HepG2 (cell line): Measurements from ENCODE around the gene ERBB3. TPM values are rescaled to one million over a fixed set of nuclear protein-coding genes. Genes with fewer than 3 reads are reported as not detected.

Experiments
- CHD4 ChIP-seq: fragments of 200-600 bp; sonication (generic); IDR thresholded peaks from 2 replicates; pipeline ENCODE4 v1.7.0; 2017; ENCODE audit warnings: mild to moderate bottlenecking, low read length, borderline replicate concordance
- ERF ChIP-seq: IDR thresholded peaks from 2 replicates; pipeline ENCODE4 v1.6.1; 2018; ENCODE audit warnings: missing biosample characterization, missing genetic modification reagents
- HNF4A ChIP-seq: sonication (generic); formaldehyde crosslinking; IDR thresholded peaks from 2 replicates; pipeline ENCODE4 v1.4.0; 2020; ENCODE audit warnings: missing genetic modification reagents
- SIX4 ChIP-seq: sonication (generic); formaldehyde crosslinking; IDR thresholded peaks from 2 replicates; pipeline ENCODE4 v1.4.0; 2020; ENCODE audit warnings: missing genetic modification reagents
- TFDP2 ChIP-seq: sonication (generic); formaldehyde crosslinking; IDR thresholded peaks from 2 replicates; pipeline ENCODE4 v1.4.0; 2020; ENCODE audit warnings: missing genetic modification reagents
- ZBTB14 ChIP-seq: sonication (generic); formaldehyde crosslinking; IDR thresholded peaks from 2 replicates; pipeline ENCODE4 v1.4.0; 2020; ENCODE audit warnings: missing genetic modification reagents
- ZNF180 ChIP-seq: sonication (generic); formaldehyde crosslinking; IDR thresholded peaks from 2 replicates; pipeline ENCODE4 v1.4.0; 2020; ENCODE audit warnings: low read depth, missing genetic modification reagents, borderline replicate concordance
- ZNF333 ChIP-seq: sonication (generic); formaldehyde crosslinking; IDR thresholded peaks from 2 replicates; pipeline ENCODE4 v1.4.0; 2020; ENCODE audit warnings: mild to moderate bottlenecking, missing genetic modification reagents, borderline replicate concordance
- ZNF350 ChIP-seq: sonication (generic); formaldehyde crosslinking; IDR thresholded peaks from 2 replicates; pipeline ENCODE4 v1.4.0; 2020; ENCODE audit warnings: mild to moderate bottlenecking, low read depth, missing genetic modification reagents, borderline replicate concordance
- ZNF446 ChIP-seq: sonication (generic); formaldehyde crosslinking; IDR thresholded peaks from 2 replicates; pipeline ENCODE4 v1.5.0; 2020; ENCODE audit warnings: mild to moderate bottlenecking, missing genetic modification reagents
- ZNF547 ChIP-seq: sonication (generic); formaldehyde crosslinking; IDR thresholded peaks from 2 replicates; pipeline ENCODE4 v1.5.1; 2020; ENCODE audit warnings: mild to moderate bottlenecking, missing genetic modification reagents
- ZNF660 ChIP-seq: sonication (generic); formaldehyde crosslinking; IDR thresholded peaks from 2 replicates; pipeline ENCODE4 v1.5.1; 2020; ENCODE audit warnings: mild to moderate bottlenecking, low read depth, missing genetic modification reagents, borderline replicate concordance
- ZNF672 ChIP-seq: sonication (generic); formaldehyde crosslinking; IDR thresholded peaks from 2 replicates; pipeline ENCODE4 v1.8.1; 2022; ENCODE audit warnings: missing genetic modification reagents
- ZNF777 ChIP-seq: sonication (generic); formaldehyde crosslinking; IDR thresholded peaks from 2 replicates; pipeline ENCODE4 v1.4.0; 2020; ENCODE audit warnings: missing genetic modification reagents
- polyA plus RNA-seq, 8 experiments: library from polyadenylated mRNA; depleted of rRNA in 3 of 8; stranded (reverse) in 7 of 8; unstranded in 1 of 8; fragments of >200 nt; fragmentation: Illumina TruSeq in 4 of 8; extraction: Trizol in 4 of 8; gene quantifications; 2 replicates each; pipeline versions ENCODE4 v1.2.1 to v1.2.3, GENCODE V29; 2011 to 2016; ENCODE audit warnings: low read depth in 4 of 8, missing spikeins in 1 of 8, mixed read lengths in 1 of 8; ENCODE audit not compliant: insufficient read depth in 1 of 8
- total RNA-seq, 5 experiments: library from RNA; depleted of rRNA; stranded (reverse); fragments of >200 nt; fragmentation: Illumina TruSeq; extraction: Trizol; gene quantifications; 2 replicates each; pipeline ENCODE4 v1.2.3, GENCODE V29; 2016; ENCODE audit warnings: low read depth in 1 of 5
- TF ChIP-seq, protein P1 (sequence below): sonication (generic); formaldehyde crosslinking; IDR thresholded peaks from 2 replicates; pipeline ENCODE4 v1.4.0; 2020; ENCODE audit warnings: low read depth, missing genetic modification reagents
- TF ChIP-seq, protein P2 (sequence below): sonication (generic); formaldehyde crosslinking; IDR thresholded peaks from 2 replicates; pipeline ENCODE4 v1.9.0; 2021; ENCODE audit warnings: missing genetic modification reagents, borderline replicate concordance
- TF ChIP-seq, protein P3 (sequence below): sonication (generic); formaldehyde crosslinking; IDR thresholded peaks from 2 replicates; pipeline ENCODE4 v1.4.0; 2020; ENCODE audit warnings: missing genetic modification reagents, borderline replicate concordance

Gene ERBB3
- total and polyA plus RNA-seq, 2 of the 13 experiments (the other 11 are each of a cell fraction or from before 2014, with no cell fraction given): 93.6 to 358 TPM

GRCh38 chr12:56041552-56042429 lies 38.2 kb upstream of the ERBB3 start, which contains the start of gene RPS26 (continued):
- TF ChIP-seq, protein P1, sequence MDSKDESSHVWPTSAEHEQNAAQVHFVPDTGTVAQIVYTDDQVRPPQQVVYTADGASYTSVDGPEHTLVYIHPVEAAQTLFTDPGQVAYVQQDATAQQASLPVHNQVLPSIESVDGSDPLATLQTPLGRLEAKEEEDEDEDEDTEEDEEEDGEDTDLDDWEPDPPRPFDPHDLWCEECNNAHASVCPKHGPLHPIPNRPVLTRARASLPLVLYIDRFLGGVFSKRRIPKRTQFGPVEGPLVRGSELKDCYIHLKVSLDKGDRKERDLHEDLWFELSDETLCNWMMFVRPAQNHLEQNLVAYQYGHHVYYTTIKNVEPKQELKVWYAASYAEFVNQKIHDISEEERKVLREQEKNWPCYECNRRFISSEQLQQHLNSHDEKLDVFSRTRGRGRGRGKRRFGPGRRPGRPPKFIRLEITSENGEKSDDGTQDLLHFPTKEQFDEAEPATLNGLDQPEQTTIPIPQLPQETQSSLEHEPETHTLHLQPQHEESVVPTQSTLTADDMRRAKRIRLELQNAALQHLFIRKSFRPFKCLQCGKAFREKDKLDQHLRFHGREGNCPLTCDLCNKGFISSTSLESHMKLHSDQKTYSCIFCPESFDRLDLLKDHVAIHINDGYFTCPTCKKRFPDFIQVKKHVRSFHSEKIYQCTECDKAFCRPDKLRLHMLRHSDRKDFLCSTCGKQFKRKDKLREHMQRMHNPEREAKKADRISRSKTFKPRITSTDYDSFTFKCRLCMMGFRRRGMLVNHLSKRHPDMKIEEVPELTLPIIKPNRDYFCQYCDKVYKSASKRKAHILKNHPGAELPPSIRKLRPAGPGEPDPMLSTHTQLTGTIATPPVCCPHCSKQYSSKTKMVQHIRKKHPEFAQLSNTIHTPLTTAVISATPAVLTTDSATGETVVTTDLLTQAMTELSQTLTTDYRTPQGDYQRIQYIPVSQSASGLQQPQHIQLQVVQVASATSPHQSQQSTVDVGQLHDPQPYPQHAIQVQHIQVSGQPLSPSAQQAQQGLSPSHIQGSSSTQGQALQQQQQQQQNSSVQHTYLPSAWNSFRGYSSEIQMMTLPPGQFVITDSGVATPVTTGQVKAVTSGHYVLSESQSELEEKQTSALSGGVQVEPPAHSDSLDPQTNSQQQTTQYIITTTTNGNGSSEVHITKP (CRISPR knock-in tag): peak; percentile 48; the same call in 1 of the 2 replicates
- TF ChIP-seq TFDP2 (CRISPR knock-in tag): peak; percentile 70; the same call in 1 of the 2 replicates
- peak; percentile 58 for TF ChIP-seq HNF4A (CRISPR knock-in tag)
- TF ChIP-seq ZNF660 (CRISPR knock-in tag): no peak
- TF ChIP-seq ZBTB14 (CRISPR knock-in tag): no peak
- TF ChIP-seq ERF: peak; percentile 62; the same call in 1 of the 2 replicates
- no peak for TF ChIP-seq CHD4
- TF ChIP-seq, protein P2, sequence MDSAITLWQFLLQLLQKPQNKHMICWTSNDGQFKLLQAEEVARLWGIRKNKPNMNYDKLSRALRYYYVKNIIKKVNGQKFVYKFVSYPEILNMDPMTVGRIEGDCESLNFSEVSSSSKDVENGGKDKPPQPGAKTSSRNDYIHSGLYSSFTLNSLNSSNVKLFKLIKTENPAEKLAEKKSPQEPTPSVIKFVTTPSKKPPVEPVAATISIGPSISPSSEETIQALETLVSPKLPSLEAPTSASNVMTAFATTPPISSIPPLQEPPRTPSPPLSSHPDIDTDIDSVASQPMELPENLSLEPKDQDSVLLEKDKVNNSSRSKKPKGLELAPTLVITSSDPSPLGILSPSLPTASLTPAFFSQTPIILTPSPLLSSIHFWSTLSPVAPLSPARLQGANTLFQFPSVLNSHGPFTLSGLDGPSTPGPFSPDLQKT: 0 out of 2 replicates have a peak, but pooled peaks have one; percentile 74
- TF ChIP-seq ZNF333 (CRISPR knock-in tag): 0 out of 2 replicates have a peak, but pooled peaks have one; percentile 36
- 0 out of 2 replicates have a peak, but pooled peaks have one; percentile 66 for TF ChIP-seq ZNF446 (CRISPR knock-in tag)
- TF ChIP-seq ZNF350 (CRISPR knock-in tag): peak; percentile 86
- TF ChIP-seq, protein P3, sequence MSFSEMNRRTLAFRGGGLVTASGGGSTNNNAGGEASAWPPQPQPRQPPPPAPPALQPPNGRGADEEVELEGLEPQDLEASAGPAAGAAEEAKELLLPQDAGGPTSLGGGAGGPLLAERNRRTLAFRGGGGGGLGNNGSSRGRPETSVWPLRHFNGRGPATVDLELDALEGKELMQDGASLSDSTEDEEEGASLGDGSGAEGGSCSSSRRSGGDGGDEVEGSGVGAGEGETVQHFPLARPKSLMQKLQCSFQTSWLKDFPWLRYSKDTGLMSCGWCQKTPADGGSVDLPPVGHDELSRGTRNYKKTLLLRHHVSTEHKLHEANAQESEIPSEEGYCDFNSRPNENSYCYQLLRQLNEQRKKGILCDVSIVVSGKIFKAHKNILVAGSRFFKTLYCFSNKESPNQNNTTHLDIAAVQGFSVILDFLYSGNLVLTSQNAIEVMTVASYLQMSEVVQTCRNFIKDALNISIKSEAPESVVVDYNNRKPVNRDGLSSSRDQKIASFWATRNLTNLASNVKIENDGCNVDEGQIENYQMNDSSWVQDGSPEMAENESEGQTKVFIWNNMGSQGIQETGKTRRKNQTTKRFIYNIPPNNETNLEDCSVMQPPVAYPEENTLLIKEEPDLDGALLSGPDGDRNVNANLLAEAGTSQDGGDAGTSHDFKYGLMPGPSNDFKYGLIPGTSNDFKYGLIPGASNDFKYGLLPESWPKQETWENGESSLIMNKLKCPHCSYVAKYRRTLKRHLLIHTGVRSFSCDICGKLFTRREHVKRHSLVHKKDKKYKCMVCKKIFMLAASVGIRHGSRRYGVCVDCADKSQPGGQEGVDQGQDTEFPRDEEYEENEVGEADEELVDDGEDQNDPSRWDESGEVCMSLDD (CRISPR knock-in tag): 0 out of 2 replicates have a peak, but pooled peaks have one; percentile 67
- TF ChIP-seq SIX4 (CRISPR knock-in tag): peak; percentile 83
- peak; percentile 55; the same call in 1 of the 2 replicates for TF ChIP-seq ZNF777 (CRISPR knock-in tag)
- no peak for TF ChIP-seq ZNF672 (CRISPR knock-in tag)
- TF ChIP-seq ZNF547: no peak; the same call in 1 of the 2 replicates
- TF ChIP-seq ZNF180 (CRISPR knock-in tag): peak; percentile 86; the same call in 1 of the 2 replicates
